ENCODE data around the gene TNFRSF6B. TPM values are rescaled to one million over a fixed set of nuclear protein-coding genes. Genes with fewer than 3 reads are reported as not detected.

TNFRSF6B gene
- total and polyA plus RNA-seq, 2 donors (not counting 3 experiments of a cell fraction or from before 2014, with no cell fraction given), result 0.69 to 11.3 TPM

DNA sequence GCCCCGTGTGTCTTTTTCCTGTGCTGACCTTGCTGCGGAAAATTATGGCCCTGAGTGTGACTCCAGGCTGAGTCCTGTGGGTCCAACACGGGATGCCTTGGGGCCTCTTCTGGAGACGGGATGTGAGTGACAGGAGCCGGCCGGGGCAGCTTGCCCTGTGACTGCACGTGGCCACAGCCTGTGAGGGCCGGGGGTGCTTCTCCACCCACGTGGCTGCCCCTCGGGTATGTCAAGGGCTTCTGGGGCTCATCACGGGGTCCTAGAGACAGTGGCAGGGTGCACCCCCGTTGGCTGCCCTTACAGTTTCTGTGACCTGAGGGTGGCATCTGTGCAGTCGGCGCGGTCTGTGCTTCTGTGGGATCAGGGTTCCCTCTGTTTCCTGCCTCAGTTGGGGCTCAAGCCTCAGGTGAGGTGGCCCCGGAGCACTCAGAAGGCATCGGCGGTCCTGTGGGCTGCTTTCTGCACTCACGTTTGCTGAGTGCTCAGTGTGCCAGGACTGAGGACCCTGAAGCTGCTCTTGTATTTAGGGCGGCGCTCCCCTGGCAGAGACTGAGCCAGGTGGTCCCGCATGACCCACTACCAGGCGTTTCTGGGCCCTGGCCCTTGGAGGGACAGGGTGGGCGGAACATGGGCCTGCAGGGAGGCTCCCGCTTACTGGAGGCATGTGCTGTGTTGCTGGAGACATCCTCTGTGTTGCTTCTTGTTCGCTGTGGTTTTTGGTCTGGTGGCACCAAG is 33.0 kb upstream of the TNFRSF6B start:
- intact Hi-C loops (cut with micrococcal nuclease), result no loop called here

More for the DNA sequence above, 33.0 kb upstream of the TNFRSF6B start:
- FAIRE-seq, result no peak
- no peak overlapping the region for H3K27ac ChIP-seq (ENCODE audit: insufficient read depth, low read depth, low read length)
- no TSS peak for BruUV-seq (replicated peaks)
- H3K4me1 ChIP-seq (ENCODE audit: control insufficient read depth, extremely low read depth, insufficient read depth, low read length), result peaks cover 7% of the 10 kb centered on the region
- dilution Hi-C loops (cut with MboI; ENCODE audit: extremely low pct_ligation_motif_present, low sequenced_read_pairs), result no loop called here
- CTCF ChIA-PET, result no interaction called here
- no peaks in the 10 kb centered on the region for H3K9me3 ChIP-seq (replicated peaks; ENCODE audit: control insufficient read depth, insufficient read depth, low read length)
- H3K27me3 ChIP-seq (ENCODE audit: control insufficient read depth in 2 of 2, insufficient read depth in 2 of 2, low read length in 2 of 2), result no peaks in the 10 kb centered on the region
- no peak overlapping the region for H3K9ac ChIP-seq (replicated peaks; ENCODE audit: extremely low read depth, insufficient read depth, low read length)
- H3K9me1 ChIP-seq (replicated peaks; ENCODE audit: control insufficient read depth, extremely low read depth, insufficient read depth, low read length), result no peaks in the 10 kb centered on the region
- H3K4me3 ChIP-seq (replicated peaks in 1 of 3; ENCODE audit: insufficient read depth in 1 of 3, low read depth in 1 of 3, low read length in 3 of 3), result no peak overlapping the region
- no peak for DNase-seq (ENCODE audit: low read depth, low spot score)
- TF ChIP-seq, protein P1, sequence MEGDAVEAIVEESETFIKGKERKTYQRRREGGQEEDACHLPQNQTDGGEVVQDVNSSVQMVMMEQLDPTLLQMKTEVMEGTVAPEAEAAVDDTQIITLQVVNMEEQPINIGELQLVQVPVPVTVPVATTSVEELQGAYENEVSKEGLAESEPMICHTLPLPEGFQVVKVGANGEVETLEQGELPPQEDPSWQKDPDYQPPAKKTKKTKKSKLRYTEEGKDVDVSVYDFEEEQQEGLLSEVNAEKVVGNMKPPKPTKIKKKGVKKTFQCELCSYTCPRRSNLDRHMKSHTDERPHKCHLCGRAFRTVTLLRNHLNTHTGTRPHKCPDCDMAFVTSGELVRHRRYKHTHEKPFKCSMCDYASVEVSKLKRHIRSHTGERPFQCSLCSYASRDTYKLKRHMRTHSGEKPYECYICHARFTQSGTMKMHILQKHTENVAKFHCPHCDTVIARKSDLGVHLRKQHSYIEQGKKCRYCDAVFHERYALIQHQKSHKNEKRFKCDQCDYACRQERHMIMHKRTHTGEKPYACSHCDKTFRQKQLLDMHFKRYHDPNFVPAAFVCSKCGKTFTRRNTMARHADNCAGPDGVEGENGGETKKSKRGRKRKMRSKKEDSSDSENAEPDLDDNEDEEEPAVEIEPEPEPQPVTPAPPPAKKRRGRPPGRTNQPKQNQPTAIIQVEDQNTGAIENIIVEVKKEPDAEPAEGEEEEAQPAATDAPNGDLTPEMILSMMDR (IDR thresholded peaks at IDR 0.05; ENCODE audit: extremely low read depth in 1 of 2, insufficient read depth in 1 of 2, low read depth in 1 of 2, low read length in 2 of 2), result no peak
- TF ChIP-seq, protein P2, sequence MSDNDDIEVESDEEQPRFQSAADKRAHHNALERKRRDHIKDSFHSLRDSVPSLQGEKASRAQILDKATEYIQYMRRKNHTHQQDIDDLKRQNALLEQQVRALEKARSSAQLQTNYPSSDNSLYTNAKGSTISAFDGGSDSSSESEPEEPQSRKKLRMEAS (IDR thresholded peaks at IDR 0.05; ENCODE audit: insufficient read depth, insufficient read length), result no peak
- no peak for TF ChIP-seq MYC (IDR thresholded peaks at IDR 0.05; ENCODE audit: low read depth, low read length)
- no peak for TF ChIP-seq GATA2 (IDR thresholded peaks at IDR 0.05; ENCODE audit: insufficient read depth, insufficient read length, low read depth, low read length)
- no peak for TF ChIP-seq EZH2 (IDR thresholded peaks at IDR 0.05; ENCODE audit: borderline replicate concordance, low read depth, low read length, severe bottlenecking)
- no peak for TF ChIP-seq JUN (IDR thresholded peaks at IDR 0.05; ENCODE audit: borderline replicate concordance, insufficient read depth, insufficient read length, low read depth)
- TF ChIP-seq POLR2A (IDR thresholded peaks at IDR 0.05; ENCODE audit: low read depth, low read length), result no peak
- H4K20me1 ChIP-seq (replicated peaks; ENCODE audit: control insufficient read depth, extremely low read depth, insufficient read depth, low read length), result no peaks in the 10 kb centered on the region
- peaks cover 18% of the 10 kb centered on the region for H3K79me2 ChIP-seq (ENCODE audit: control insufficient read depth, insufficient read depth, low read length)
- H3K36me3 ChIP-seq (ENCODE audit: control insufficient read depth in 2 of 2, extremely low read depth in 1 of 2, insufficient read depth in 2 of 2, low read length in 2 of 2), result peaks cover 2 to 35% of the 10 kb centered on the region in 2 experiments
- H2AFZ ChIP-seq (ENCODE audit: low read depth, low read length), result no peak overlapping the region
- no peak overlapping the region for H3K4me2 ChIP-seq (ENCODE audit: insufficient read depth, low read length)
- POLR2A ChIA-PET, result no interaction called here
